HCT116 (cell line): ENCODE measurements around the gene RAP1A.

Experiments used
- ELF1 ChIP-seq: IDR thresholded peaks from 2 replicates; pipeline ENCODE4 v1.6.1; 2012; ENCODE audit warnings: low read depth, borderline replicate concordance
- POLR2AphosphoS5 ChIP-seq: IDR thresholded peaks from 2 replicates; pipeline ENCODE4 v1.6.1; 2011; ENCODE audit warnings: mild to moderate bottlenecking, low read depth, low read length, moderate library complexity

- no peak for TF ChIP-seq POLR2AphosphoS5
- TF ChIP-seq ELF1 = no peak
These were observed 24.9 kb downstream of the RAP1A start for GRCh38 chr1:111644506-111644905.
